Transverse colon (tissue), 4 donors: ENCODE data around the gene MRC1. TPM values are rescaled to one million over a fixed set of nuclear protein-coding genes. Genes with fewer than 3 reads are reported as not detected.

ENCODE experiments used
- DNase-seq: peaks from one replicate; pipeline ENCODE4 v3.0.0-alpha.2; 2019
- H3K27ac ChIP-seq, 4 donors: fragments of 200-600 bp; sonication (generic); 2 replicates each; pipeline ENCODE4 v1.5.1; 2016 to 2018; ENCODE audit warnings: inconsistent platforms in 4 of 4
- H3K27me3 ChIP-seq: fragments of 200-600 bp; sonication (generic); 2 replicates; pipeline ENCODE4 v1.5.1; 2017; ENCODE audit warnings: inconsistent platforms
- H3K36me3 ChIP-seq, 4 donors: fragments of 200-600 bp; sonication (generic); 2 replicates each; pipeline ENCODE4 v1.5.1; 2017 to 2019; ENCODE audit warnings: inconsistent platforms in 4 of 4
- H3K4me1 ChIP-seq, 4 donors: fragments of 200-600 bp; sonication (generic); 2 replicates each; pipeline ENCODE4 v1.5.1; 2017 to 2020; ENCODE audit warnings: inconsistent platforms in 4 of 4
- H3K4me3 ChIP-seq, 4 donors: fragments of 200-600 bp; sonication (generic); 1 replicate in 1 of 4; 2 replicates in 3 of 4; pipeline versions ENCODE4 v1.5.1 to v1.6.1; 2017 to 2019; ENCODE audit warnings: inconsistent platforms in 4 of 4
- H3K9me3 ChIP-seq, 2 donors: fragments of 200-600 bp; sonication (generic); 2 replicates each; pipeline ENCODE4 v1.5.1; 2017 to 2019; ENCODE audit warnings: inconsistent platforms in 2 of 2
- EP300 ChIP-seq: sonication (generic); formaldehyde crosslinking; IDR thresholded peaks from one replicate; pipeline ENCODE4 v1.6.1; 2017; ENCODE audit warnings: antibody characterized with exemption, low read depth
- POLR2A ChIP-seq: fragments of 450-650 bp; IDR thresholded peaks from one replicate; pipeline ENCODE4 v1.6.1; 2016; ENCODE audit warnings: antibody characterized with exemption, mild to moderate bottlenecking, moderate library complexity
- POLR2AphosphoS5 ChIP-seq, 3 donors: sonication (generic); formaldehyde crosslinking; IDR thresholded peaks; one replicate each; pipeline ENCODE4 v1.6.1; 2016; ENCODE audit warnings: antibody characterized with exemption in 3 of 3
- WGBS, 2 donors: methylation state at CpG; one replicate each; pipeline ENCODE4 v1.1.5; 2018; ENCODE audit warnings: low coverage in 1 of 2; 5-methylcytosine and 5-hydroxymethylcytosine counted together
- in situ Hi-C, 4 donors: fragments of 200-750 bp; cut with MboI; loops; one replicate each; pipeline versions ENCODE4 v1.15.0 to v1.15.1; 2017; ENCODE audit warnings: low sequenced_read_pairs in 3 of 4, low pct_ligation_motif_present in 1 of 4, low pct_unique_long_range_greater_than_20kb in 1 of 4
- intact Hi-C: fragments of 100-400 bp; cut with DNase I; formaldehyde crosslinking; loops from one replicate; pipeline ENCODE4 v1.15.1; 2023; ENCODE audit warnings: low total_unique reads
- total RNA-seq, 4 donors: library from RNA; depleted of rRNA; stranded (reverse); fragments of >200 nt; gene quantifications; one replicate each; pipeline ENCODE4 v1.1.0, GENCODE V29; 2016
- TF ChIP-seq, protein P1 (sequence below), 5 experiments: fragments of 200-600 bp in 3 of 5; fragments of 450-650 bp in 2 of 5; sonication (generic) in 3 of 5; IDR thresholded peaks; 1 replicate in 2 of 5; 2 replicates in 3 of 5; pipeline ENCODE4 v1.5.1; 2016 to 2017; ENCODE audit warnings: antibody characterized with exemption in 5 of 5, inconsistent platforms in 3 of 5, mild to moderate bottlenecking in 2 of 5, moderate library complexity in 1 of 5

Gene MRC1
- total RNA-seq, 4 donors from 2014 or later: 2.8 to 22.1 (median 15.2) TPM

DNA sequence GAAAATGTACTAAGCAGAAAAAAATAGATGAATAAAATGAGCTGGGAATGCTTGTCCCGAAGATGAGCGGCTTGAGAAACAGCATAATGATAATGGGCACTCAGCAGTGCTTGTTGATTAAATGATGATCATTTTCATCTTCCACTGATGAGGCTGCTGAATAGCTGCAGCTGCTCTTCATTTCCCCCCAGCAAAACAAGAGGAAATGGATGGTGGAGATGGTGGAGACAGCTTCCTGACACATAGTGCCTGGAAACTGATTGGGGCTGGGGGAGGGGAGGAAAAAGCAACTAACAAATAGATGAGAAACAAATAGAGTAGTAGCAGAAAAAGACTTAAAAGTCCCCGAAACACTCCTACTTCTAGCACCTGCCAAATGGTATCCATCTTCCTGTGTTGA lies 41.4 kb downstream of the MRC1 start:
- no peak for DNase-seq

DNA sequence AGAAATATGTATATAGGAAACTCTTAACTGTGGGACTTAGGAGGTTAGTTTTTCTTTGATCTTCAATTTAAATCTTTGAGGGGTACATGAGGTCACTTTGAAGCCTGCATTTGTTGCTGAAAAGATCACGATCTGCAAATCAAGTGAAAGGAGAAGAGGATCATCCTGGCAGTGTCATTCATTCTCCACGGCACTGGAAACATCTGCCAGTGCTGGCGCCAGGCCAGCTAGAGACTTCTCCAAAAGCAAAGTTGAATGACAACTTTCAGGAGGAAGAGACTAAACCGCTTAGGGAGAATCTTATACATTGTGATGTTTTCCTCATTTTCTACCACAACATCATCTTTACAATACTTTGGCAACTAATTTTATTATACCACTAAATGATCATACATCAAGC lies 42.5 kb downstream of the MRC1 start:
- intact Hi-C loops: no loop called here
- peaks cover 0 to 3% (median 0%) of the 10 kb centered on the region in 4 donors for H3K4me1 ChIP-seq
- H3K4me3 ChIP-seq: no peak overlapping the region
- H3K36me3 ChIP-seq: no peaks in the 10 kb centered on the region
- H3K9me3 ChIP-seq: no peaks in the 10 kb centered on the region
- in situ Hi-C loops: loop anchor here in 2 of 4 donors (10.0 to 25.0 kb wide), 2 partner anchors 239 to 383 kb away; partner anchors contain the start of gene HACD1 (in 2 of the 2)
- no peaks in the 10 kb centered on the region for H3K27me3 ChIP-seq
- 6 to 12% methylated on average over 3 to 4 of the region's 4 CpGs for WGBS, 2 donors
- peak; percentile 43 for DNase-seq
- no peak overlapping the region for H3K27ac ChIP-seq
- TF ChIP-seq EP300: no peak
- TF ChIP-seq POLR2AphosphoS5 (IDR thresholded peaks at IDR 0.05): no peak
- no peak for TF ChIP-seq POLR2A
- TF ChIP-seq, protein P1, sequence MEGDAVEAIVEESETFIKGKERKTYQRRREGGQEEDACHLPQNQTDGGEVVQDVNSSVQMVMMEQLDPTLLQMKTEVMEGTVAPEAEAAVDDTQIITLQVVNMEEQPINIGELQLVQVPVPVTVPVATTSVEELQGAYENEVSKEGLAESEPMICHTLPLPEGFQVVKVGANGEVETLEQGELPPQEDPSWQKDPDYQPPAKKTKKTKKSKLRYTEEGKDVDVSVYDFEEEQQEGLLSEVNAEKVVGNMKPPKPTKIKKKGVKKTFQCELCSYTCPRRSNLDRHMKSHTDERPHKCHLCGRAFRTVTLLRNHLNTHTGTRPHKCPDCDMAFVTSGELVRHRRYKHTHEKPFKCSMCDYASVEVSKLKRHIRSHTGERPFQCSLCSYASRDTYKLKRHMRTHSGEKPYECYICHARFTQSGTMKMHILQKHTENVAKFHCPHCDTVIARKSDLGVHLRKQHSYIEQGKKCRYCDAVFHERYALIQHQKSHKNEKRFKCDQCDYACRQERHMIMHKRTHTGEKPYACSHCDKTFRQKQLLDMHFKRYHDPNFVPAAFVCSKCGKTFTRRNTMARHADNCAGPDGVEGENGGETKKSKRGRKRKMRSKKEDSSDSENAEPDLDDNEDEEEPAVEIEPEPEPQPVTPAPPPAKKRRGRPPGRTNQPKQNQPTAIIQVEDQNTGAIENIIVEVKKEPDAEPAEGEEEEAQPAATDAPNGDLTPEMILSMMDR (IDR thresholded peaks at IDR 0.05): no peak

More for the DNA sequence above, 41.4 kb downstream of the MRC1 start:
- 74 to 79% methylated on average over 3 of the region's 3 CpGs for WGBS, 2 donors
- Histone ChIP-seq H3K27me3 (no peaks in the 10 kb centered on the region), H3K9me3 (no peaks in the 10 kb centered on the region), H3K4me3 (no peak overlapping the region), H3K27ac (no peak overlapping the region), H3K36me3 (no peaks in the 10 kb centered on the region), H3K4me1 (peaks cover 0 to 3% (median 0%) of the 10 kb centered on the region in 4 donors)
- intact Hi-C loops (no loop called here), in situ Hi-C loops (loop anchor here in 2 of 4 donors (10.0 to 25.0 kb wide), 2 partner anchors 238 to 384 kb away; partner anchors contain the start of gene HACD1 (in 2 of the 2))
- TF ChIP-seq, protein P1 (IDR thresholded peaks at IDR 0.05): no peak
- no peak for TF ChIP-seq POLR2A
- no peak for TF ChIP-seq POLR2AphosphoS5 (IDR thresholded peaks at IDR 0.05)
- no peak for TF ChIP-seq EP300

DNA sequence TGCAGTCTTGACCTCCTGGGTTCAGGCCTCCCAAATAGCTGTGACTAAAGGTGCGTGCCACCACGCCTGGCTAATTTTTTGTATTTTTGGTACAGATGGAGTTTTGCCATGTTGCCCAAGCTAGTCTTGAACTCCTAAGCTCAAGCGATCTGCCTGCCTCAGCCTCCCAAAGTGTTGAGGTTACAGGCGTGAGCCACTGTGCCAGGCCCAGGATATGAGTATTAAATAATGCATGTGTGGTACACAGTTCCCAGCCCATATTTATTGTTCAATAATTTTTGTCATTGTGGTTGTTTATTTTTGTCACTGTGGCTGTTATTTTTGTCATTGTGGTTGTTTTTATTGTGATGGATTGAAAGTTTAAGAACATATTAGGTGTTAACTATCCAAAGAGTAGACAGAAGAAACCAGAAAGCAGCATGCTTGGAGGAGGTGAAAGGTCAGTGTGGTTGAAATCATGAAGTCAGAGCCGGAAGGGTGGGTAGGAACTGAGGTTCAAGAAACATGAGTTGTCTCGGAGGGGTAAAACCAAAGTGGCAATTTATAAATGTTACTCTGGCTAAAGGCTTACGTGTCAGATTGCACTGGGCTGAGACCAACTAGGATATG lies 45.0 kb downstream of the MRC1 start:
- no peak for TF ChIP-seq POLR2AphosphoS5 (IDR thresholded peaks at IDR 0.05)
- TF ChIP-seq POLR2A: no peak
- TF ChIP-seq, protein P1 (IDR thresholded peaks at IDR 0.05): no peak
- no peak for TF ChIP-seq EP300
- Histone ChIP-seq H3K9me3 (no peaks in the 10 kb centered on the region), H3K27ac (no peak overlapping the region), H3K4me1 (no peaks in the 10 kb centered on the region), H3K36me3 (no peaks in the 10 kb centered on the region), H3K4me3 (no peak overlapping the region), H3K27me3 (no peaks in the 10 kb centered on the region)
- DNase-seq: no peak
- intact Hi-C loops: no loop called here
- in situ Hi-C loops: loop anchor here in 2 of 4 donors (10.0 to 25.0 kb wide), 2 partner anchors 242 to 381 kb away; partner anchors contain the start of gene HACD1 (in 2 of the 2)
- 84 to 87% methylated on average over 7 of the region's 7 CpGs for WGBS, 2 donors

DNA sequence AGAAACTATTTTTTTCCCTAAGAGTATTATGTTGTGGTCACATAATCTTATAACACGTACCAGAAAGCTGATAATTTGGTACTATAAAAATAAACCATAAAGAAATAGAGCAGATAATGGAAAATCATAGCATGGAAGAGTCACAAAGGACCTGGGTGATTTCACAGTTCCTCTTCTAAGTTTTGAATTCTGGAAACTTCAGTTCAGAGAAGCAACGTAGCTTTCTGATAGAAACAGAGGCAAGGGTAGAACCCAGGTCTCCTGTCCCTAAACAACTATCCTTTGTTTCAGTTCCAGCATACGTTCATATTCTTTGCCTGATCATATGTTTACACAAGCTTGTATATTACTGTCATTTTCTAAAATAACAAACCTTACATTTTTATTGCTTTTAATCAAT lies 47.9 kb downstream of the MRC1 start:
- in situ Hi-C loops: loop anchor here in 2 of 4 donors (10.0 to 25.0 kb wide), 2 partner anchors 245 to 378 kb away; partner anchors contain the start of gene HACD1 (in 2 of the 2)
- intact Hi-C loops: no loop called here
- no peak for DNase-seq

More for the DNA sequence above, 47.9 kb downstream of the MRC1 start:
- no peak overlapping the region for H3K27ac ChIP-seq
- H3K4me3 ChIP-seq: no peak overlapping the region
- TF ChIP-seq POLR2AphosphoS5 (IDR thresholded peaks at IDR 0.05) (no peak), POLR2A (no peak), EP300 (no peak)
- TF ChIP-seq, protein P1 (IDR thresholded peaks at IDR 0.05): no peak
- WGBS, 2 donors: 25 to 29% methylated on average over 3 of the region's 3 CpGs
- H3K4me1 ChIP-seq: no peaks in the 10 kb centered on the region
- no peaks in the 10 kb centered on the region for H3K36me3 ChIP-seq
- H3K27me3 ChIP-seq: no peaks in the 10 kb centered on the region
- no peaks in the 10 kb centered on the region for H3K9me3 ChIP-seq
